ENCODE data around the gene GPC5.
A peak's percentile ranks its signal among the peaks of the same experiment; 100 is the strongest.
"Not testable (repeated sequence)": the region's sequence is repeated elsewhere in the genome, so short reads cannot be mapped to it uniquely, and the experiment has no call there.

The GPC5 gene

DNA sequence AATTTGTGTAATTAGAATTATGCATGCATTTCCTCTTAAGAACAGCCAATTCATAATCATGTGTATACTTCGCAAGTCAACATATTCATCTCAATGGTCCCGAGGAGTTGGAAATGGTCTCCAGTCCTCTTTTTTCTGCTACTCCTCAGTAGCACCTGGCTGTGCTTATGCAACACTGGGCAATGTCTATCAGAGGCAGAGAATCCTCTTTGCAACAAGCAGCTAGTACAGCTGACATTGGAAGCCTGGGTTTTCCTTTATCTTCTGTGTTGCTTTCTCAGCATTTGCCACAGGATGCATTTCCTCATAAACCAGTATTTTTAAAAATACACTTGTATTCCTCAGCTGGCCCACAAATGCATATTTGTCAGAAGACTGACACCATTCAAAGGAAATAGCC is 1422.9 kb downstream of the GPC5 start:
- no peak for DNase-seq

DNA sequence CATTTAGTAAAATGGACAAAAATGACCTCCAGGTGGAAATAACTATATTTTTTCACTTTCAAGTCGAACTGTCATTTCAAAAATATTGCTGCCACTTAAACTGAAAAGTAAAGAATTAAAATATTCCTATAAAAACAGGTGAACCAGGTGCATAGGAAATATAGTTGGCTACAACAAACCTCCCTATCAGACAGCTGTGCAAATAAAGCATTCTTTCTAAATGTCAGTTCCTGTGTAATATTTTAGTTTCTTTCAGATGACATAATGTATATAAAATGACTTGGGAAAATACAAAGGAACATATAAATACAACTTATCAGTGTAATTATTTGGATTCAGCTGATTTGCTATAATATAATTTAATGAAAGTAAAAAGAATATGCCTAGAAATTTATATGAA is 1424.6 kb downstream of the GPC5 start:
- no peak for DNase-seq

DNA sequence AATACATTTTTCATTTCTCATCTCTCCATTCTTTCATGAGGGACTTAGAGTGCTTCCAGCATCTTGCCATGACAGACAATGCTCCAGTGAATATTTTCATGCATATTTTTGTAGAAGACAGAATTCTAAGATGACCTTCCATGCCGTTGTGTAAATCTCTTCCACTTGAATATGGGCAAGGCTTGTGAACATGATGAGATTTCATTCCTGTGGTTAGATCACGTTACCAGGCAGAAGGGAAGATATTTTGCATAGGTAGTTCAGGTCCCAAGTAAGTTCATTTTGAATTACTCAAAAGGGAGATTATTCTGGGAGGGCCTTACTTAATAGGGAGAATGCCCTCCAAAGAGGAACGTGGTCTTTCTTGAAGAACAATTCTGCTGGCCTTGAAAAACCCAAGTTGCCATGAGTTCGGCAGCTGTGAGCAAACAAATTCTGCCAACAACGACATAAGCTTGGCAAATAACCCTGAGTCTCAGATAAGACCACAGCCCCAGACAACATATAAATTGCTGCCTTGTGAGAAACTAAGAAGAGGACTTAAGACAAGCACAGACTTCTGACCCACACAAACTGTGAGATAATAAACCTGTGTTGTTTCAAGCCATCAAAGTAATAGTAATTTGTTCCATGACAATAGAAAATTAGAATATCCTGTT is 1427.6 kb downstream of the GPC5 start:
- no peak for DNase-seq

DNA sequence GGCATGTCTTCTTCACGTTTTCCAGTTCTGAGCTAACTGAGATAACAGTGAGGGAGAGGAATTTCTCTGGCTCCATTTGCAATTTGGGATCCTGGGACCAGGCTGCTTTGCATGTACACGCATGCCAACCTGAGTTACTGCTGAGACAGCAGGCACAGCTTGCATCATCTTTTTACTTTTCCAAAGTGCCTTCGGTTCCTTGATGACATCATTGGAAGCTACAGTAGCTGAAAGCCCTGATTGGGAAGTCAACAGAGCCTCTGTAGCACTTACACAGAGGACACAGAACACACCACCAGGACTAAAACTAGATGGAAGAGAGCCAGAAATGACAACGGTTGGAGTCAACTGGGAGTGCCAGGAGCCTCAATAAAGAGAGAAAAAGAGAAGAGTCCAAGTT is 1429.1 kb downstream of the GPC5 start:
- no peak for DNase-seq

DNA sequence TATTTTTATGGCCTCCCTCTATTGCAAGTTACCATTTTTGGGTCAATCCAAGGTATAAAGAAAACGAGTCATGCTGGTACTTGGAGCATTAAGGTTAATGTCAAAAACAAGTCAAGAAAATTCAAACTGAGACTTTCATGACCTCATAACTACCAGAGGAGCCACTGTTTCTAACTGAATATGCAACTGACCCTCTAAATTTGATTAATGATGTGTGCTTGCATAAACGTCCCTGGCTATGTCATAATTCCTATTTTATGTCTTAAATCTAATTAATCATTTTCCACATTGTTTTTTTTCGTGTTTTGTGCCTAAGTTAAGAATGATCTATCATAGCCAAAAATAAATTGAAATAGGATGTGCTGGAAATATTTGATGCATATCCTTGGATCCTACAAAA is 1431.5 kb downstream of the GPC5 start:
- no peak for DNase-seq

DNA sequence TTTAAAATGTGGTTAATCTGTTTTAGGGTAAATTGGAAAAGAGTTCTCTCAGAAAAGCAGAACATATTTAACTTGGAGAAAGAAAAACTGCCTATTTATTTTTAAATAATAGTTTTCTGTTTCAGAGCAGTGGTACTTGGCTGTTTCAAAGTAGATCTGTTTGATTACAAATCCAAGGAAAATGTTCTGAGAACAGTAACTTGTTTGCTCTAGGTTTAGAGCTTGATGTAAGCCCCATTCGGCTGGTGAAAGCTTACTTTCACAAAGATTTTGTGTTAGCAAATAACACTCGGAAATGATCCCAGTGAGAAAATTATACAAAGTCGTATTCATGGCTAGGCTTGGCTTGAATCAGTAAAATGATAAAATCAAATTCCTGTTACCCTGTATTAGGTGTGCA is 1432.4 kb downstream of the GPC5 start:
- peak in 1 of 58 donors; percentile 9 for DNase-seq

DNA sequence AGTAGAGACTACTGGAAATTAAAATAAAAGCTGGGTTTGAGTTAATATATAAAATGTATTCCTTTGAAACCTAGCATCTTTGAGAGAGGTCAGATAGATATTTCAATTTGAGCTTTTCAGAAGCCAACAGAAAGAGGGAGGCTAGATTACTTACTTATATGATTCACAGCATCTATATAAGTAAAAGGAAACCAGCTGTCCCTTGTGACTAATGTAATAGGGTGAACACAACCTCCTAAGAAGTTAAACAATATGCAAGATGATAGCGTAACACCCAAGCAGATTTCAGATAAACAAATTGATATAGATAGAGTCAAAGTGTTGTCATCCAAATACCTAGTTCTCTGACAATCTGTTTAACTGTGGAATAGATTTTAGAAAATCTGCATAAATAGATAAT is 1434.7 kb downstream of the GPC5 start:
- no peak for DNase-seq

DNA sequence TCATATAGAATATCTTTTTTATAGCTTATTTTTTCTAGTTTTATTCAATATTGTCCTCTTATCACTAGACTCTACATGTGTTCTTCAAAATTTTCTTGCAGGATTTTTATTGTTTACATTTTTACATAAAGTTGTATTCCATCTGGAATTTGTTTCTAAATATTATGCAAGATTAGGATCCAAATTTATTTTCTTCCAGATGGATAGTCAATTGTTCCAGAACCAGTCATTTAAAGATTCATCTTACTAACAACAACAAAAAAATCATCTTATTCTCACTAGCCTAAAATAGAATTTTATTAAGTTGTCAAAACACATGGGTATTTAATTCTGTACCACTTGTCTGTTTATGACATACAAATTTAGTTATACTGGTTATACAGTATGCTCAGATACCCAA is 1437.8 kb downstream of the GPC5 start:
- DNase-seq: no peak

DNA sequence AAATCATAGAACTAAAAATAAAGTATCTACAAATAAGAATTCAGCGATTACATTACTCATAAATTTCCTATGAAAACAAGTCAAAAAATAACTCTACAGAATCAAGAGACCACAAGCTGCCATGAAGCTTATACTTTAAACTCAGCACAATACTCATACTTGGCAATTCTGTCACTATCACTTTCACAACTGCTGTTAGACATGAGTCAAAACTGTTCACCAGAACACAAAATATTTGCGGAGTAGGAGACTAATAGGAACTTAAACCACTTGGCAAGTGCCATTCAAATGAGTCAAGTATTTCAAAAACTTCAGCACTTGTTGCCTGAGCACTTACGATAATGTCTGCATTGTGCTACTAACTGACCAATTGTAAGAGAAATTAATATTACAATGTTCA is 1440.4 kb downstream of the GPC5 start:
- no peak for DNase-seq

DNA sequence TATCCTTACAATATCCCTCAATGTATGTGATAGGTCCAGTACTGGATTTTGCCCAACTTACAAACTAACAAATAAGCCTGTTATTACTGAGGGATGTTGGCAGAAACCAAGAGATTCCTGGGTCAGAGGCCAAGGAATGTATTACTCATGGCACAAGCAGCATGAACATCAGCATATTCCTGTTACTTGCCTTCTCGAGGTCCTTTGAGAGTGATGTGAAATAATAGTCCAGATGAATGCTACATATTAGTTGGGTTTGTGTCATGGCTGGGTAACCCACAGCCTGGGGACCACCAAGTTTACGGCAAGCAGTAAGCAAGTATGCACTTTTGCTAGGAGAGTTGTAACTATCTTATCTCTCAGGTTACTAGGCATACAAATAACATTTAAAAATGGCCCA is 1443.7 kb downstream of the GPC5 start:
- no peak for DNase-seq

DNA sequence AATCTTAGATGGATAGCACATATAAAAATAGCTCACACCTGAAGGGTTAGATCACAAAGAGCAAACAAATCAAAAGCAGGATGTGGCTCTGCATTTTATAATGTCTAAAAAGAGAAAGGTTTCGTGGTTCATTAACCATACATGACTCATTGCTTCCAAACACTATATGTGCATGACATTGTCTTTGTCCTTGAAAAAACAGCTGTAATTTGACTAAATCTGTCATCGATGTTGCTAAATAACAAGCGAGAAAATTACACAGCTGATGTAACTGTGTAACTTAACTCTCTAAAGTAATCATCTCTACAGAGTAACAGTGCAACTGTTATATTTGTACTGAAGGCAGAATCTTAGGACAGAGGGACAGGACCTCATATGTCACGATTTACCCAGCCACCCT is 1445.1 kb downstream of the GPC5 start:
- DNase-seq: no peak

DNA sequence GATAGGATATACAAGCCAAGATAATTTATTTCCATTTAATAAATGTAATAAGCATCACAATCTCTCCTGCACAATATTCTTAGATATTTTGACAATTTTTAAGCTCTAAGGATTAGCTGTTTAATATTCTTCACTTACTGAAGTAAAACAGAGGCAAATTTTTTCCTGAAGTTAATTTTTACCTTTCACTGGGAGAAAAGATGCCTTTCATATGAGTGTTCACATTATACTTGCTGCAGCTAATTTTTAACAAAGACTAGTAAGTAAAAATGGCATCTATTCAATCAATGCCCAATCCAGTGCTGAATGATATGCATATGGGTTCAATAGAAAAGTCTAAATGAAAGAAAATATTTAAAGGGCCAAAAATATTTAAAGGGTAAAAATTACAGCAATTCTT is 1451.0 kb downstream of the GPC5 start:
- no peak for DNase-seq

DNA sequence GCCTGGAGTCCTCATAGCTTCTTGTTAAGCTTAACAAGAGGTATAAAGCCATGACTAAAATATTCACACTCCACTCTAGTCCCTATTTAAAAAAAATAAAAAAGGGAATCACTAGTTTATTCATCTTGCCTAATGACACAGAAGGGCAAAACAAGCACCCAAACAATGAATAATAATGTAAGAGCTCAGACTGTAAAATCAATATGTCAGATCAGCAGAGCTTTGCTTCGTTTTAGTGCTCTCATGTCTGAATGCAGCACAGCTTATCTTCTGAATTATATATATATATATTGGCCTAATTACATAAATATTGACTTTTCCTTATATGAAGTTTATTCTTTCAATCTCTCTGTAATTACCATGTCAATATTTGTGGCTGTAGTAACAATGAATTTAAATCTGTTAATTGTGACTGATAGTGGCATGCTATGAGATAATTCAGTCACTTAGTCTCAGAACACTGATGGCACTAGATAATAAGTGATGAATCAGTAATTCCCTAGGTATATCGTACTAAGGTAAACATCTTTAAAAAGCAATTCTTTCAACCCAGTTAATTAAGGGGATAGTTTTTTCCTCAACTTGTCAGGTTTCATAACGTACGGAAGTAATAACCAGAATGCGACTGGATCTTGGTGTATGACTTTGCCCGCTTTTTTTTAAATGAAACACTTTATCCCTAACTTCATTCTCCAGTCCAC is 1466.3 kb downstream of the GPC5 start:
- no peak for DNase-seq

DNA sequence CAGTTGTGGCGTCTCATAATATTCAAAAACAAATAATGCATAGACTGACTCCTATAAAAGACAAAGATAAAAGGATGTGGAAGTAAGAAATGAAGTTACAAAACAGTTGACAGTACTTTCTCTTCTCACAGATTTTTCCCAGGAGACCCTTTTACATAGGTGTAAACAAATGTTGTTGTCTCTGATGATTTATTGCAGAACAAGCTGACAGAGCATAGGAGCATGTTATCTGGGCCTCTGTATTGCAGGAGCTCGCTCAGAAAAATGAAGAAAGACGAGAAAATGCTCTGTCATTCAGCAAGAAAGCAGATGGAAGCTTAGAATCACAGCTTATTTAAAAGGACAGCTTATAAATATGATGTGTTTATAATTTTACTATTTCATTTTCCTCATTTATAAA is 1474.6 kb downstream of the GPC5 start:
- DNase-seq: no peak

DNA sequence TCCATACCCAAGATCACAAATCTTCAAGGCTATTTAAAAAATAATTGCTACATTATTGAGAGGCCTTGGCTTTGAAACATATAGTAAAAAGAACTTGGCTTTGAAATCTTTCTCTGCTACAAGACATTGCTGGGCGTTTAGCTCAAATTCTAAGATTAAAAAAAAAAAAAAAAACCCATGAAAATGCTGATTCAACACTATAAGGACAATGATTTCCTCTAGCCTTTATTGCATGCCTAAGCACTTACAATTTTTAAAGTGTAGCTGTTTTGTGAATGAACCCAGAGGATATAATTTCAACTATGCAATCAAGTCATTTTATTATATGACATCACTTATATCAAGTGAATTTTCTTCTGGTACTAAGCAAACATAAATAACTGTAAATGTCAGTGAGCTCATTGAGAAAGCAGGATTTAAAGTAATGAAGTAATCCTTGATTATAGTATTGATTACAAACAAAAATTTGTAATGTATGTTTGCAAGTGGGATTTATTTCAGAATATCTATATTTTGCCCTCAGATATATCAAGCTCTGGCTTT is 1488.2 kb downstream of the GPC5 start:
- DNase-seq: no peak

DNA sequence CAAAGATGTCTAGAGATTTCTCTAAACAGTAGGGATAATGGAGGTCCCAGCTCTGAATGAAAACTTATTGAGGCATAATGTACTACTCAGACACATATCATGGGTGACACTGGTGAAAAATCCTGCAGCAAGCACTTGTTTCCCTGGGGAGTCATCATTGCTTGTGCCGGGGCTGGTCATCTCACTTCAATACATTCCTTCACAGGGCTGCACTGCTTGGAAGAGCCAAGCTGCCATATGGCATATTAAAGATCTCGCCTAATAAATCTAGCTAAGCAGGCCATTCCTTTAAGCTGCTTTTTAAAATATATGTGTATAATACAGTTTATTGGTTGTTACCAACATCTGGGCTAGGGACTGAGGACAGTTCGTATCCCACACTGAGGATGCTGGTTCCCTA is 1496.0 kb downstream of the GPC5 start:
- DNase-seq: no peak

DNA sequence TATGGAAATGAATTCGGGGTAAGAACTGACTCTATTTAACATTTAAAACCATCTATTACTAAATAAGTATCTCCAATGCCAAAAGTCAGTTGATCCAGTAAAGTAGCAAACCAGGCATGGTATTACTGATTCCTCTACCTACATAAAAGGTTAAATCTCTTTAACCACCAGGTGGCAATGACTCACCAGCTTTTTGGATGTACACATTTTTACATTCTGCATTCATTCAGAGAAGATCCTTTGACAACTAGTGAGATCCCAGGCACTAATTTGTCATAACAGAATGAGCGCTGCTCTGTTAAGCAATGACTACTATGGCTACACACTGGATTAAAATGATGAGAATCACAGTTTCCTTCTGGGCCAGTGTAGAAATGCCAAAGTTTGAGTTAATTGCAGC is 1498.4 kb downstream of the GPC5 start:
- no peak for DNase-seq

DNA sequence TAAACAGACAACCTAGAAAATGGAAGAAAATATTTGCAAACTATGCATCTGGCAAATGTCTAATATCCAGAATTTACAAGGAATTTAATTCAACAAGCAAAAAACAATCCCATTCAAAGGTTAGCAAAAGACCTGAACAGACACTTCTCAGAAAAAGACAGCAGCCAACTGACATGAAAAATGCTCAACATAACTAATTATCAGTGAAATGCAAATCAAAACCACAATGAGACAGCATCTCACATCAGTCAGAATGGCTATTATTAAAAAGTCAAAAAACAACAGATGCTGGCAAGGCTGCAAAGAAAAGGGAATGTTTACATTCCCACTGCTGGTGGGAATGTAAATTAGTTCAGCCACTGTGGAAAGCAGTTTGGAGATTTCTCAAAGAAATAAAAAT is 1500.5 kb downstream of the GPC5 start:
- DNase-seq: not testable (repeated sequence)

DNA sequence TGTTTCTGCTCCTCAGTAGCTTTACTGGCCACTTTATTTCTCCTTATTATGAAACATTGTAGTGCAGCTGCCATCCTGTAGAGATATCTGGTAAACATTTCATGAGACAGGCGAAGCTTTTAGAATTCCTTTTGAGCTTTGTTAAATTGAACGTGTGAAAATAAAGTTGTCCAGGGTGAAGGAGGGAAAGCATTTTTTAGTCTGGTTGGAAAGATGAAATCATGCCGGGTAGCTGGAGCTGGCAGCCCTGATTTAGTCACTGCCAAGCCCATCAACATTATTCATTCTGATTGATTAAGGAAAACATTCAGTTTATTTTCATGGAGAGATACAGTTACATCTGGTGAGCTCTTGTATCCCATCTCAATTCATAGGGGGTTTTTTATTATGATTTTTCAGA is 1502.0 kb downstream of the GPC5 start:
- no peak for DNase-seq

DNA sequence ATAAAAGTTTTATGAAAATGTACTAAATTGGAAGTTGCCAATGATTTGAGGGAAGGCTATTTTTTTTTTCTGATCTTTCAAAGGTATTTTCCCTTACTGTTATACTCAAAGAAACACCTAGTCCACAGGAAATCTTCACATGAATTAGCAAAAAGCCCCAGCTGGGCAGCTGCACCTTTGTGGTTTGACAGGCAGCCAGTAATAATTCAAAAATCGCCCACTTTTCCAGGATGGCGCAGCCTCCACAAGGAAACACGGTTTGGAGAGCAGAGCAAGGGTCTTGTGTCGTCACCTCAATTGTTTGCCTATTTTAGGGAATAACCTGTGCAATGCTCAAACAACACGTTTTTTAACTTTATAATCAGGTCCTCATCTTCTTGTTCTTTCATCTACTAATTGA is 1503.3 kb downstream of the GPC5 start:
- DNase-seq: no peak

DNA sequence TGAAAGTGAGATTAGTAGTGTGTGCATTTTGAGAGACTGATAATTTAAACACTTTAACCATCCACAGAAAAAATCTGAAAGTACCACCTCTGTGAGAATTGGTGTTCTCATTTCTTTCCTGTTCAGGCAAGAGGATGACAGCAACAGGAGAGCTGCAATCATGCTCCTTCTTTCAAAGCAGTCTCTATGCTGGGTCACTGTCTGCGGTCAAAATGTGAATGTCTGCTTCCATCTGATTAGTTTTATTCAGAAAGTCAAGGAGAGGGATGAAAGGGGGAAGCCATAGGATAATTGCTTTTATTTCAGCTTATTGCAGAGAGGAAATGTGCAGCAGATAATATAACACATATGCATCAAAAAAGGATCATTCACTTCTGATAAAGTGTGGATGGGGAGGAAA is 1514.2 kb downstream of the GPC5 start:
- DNase-seq: no peak

DNA sequence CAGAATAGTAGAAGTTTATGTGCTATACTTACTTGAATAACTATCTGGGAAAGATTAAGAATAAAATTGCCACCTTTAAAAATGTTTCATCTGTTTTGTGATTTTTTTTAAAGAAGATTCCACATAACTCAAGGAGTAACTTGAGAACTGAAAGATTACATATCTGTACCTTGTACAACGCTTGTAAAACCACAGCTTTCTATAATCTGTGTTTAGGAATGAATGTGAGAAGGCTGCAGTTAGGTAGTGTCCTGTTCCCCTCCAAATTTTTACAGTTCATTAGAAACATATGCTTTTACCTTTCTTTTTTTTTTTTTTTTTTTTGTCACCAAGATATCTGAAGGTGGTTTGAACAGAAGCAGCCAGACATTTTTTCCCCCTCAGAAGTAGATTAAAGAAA is 1515.4 kb downstream of the GPC5 start:
- DNase-seq: no peak

Measured in anterior cingulate cortex (tissue), 58 donors.